K562 (cell line): ENCODE results near the gene POTEM. TPM values are rescaled to one million over a fixed set of nuclear protein-coding genes. Genes with fewer than 3 reads are reported as not detected.
"Not testable (repeated sequence)": the region's sequence is repeated elsewhere in the genome, so short reads cannot be mapped to it uniquely, and the experiment has no call there.

ENCODE experiments used
- ATAC-seq: fragments of 200-7000 bp; cut with Tn5 transposase; 3 replicates; pipeline ENCODE4 v1.9.1; 2020; ENCODE audit warnings: moderate library complexity
- BruUV-seq: library from RNA; stranded (reverse); fragments of 400-500 nt; replicated peaks from 2 replicates; lab custom pipeline; 2021; lab: Mats Ljungman, UMichigan
- CTCF ChIA-PET: fragments of 300-600 bp; formaldehyde crosslinking; extraction: SDS; loops from one replicate; lab custom pipeline; 2021; ENCODE audit warnings: low intra/inter-chr PET ratio; lab: Yijun Ruan, JAX
- POLR2A ChIA-PET: fragments of 300-600, 350-650 bp; sonication (Branson Sonifier 250); formaldehyde crosslinking; extraction: SDS; loops from one replicate; lab custom pipeline; 2021; ENCODE audit warnings: antibody characterized with exemption, inconsistent platforms; lab: Yijun Ruan, JAX
- DNase-seq, 4 experiments: peaks; one replicate each; pipeline versions ENCODE4 v3.0.0 to v3.0.0-alpha.2; 2011 to 2018; ENCODE audit warnings: low spot score in 3 of 4, mixed read lengths in 3 of 4; ENCODE audit errors: extremely low read depth in 1 of 4
- FAIRE-seq: peaks from 2 replicates; lab custom pipeline; 2011; peaks lifted over from hg19 to GRCh38; lab: Jason Lieb, UNC
- H2AFZ ChIP-seq: 2 replicates; pipeline ENCODE4 v1.6.0; 2011; ENCODE audit warnings: low read depth, low read length, control low read depth, inconsistent platforms
- H3K27ac ChIP-seq: fragments of 200-600 bp; 3 replicates; pipeline ENCODE4 v1.8.0; 2011; ENCODE audit warnings: low read depth, mild to moderate bottlenecking, control low read depth, inconsistent platforms, low read length, moderate library complexity, mixed read lengths; ENCODE audit errors: extremely low read depth
- H3K27me3 ChIP-seq, 2 experiments: fragments of 300-600 bp in 1 of 2; 2 replicates in 1 of 2; 3 replicates in 1 of 2; pipeline versions ENCODE4 v1.6.0 to v1.8.0; 2011; ENCODE audit warnings: inconsistent platforms in 2 of 2, low read length in 2 of 2, mild to moderate bottlenecking in 1 of 2, mixed read lengths in 1 of 2, moderate library complexity in 1 of 2; ENCODE audit not compliant: control insufficient read depth in 2 of 2, insufficient read depth in 2 of 2
- H3K36me3 ChIP-seq: fragments of 300-600 bp; 3 replicates; pipeline ENCODE4 v1.8.0; 2011; ENCODE audit warnings: mild to moderate bottlenecking, low read length, inconsistent platforms; ENCODE audit not compliant: control insufficient read depth, insufficient read depth
- H3K4me1 ChIP-seq, 2 experiments: fragments of 200-600 bp in 1 of 2; replicated peaks in 1 of 2; 2 replicates in 1 of 2; 3 replicates in 1 of 2; pipeline versions ENCODE4 v1.5.1 to v1.8.0; 2011; ENCODE audit warnings: inconsistent platforms in 2 of 2, low read length in 2 of 2, mild to moderate bottlenecking in 1 of 2, mixed read lengths in 1 of 2, moderate library complexity in 1 of 2; ENCODE audit not compliant: control insufficient read depth in 2 of 2, insufficient read depth in 2 of 2
- H3K4me2 ChIP-seq: 2 replicates; pipeline ENCODE4 v1.6.1; 2011; ENCODE audit warnings: low read length, control low read depth, inconsistent platforms, mixed read lengths; ENCODE audit not compliant: insufficient read depth
- H3K4me3 ChIP-seq: fragments of 200-600 bp; sonication (generic), shearing (Covaris generic); 2 replicates; pipeline ENCODE4 v1.5.1; 2016; ENCODE audit warnings: control low read depth, inconsistent platforms
- H3K79me2 ChIP-seq: fragments of 200-600 bp; 3 replicates; pipeline ENCODE4 v1.8.0; 2011; ENCODE audit warnings: low read length, inconsistent platforms; ENCODE audit not compliant: control insufficient read depth, insufficient read depth
- H3K9ac ChIP-seq, 2 experiments: 2 replicates each; pipeline versions ENCODE4 v1.6.0 to v1.6.1; 2011; ENCODE audit warnings: low read depth in 2 of 2, low read length in 2 of 2, control low read depth in 1 of 2, inconsistent platforms in 1 of 2, mild to moderate bottlenecking in 1 of 2, mixed read lengths in 1 of 2; ENCODE audit not compliant: insufficient read depth in 1 of 2
- H3K9me1 ChIP-seq: one replicate; pipeline ENCODE4 v1.6.0; 2011; ENCODE audit warnings: inconsistent platforms, mild to moderate bottlenecking, low read length, moderate library complexity; ENCODE audit not compliant: control insufficient read depth, insufficient read depth
- H3K9me3 ChIP-seq: replicated peaks from 2 replicates; pipeline ENCODE4 v1.5.1; 2011; ENCODE audit warnings: low read depth, low read length, inconsistent platforms; ENCODE audit not compliant: control insufficient read depth, insufficient read depth
- H4K20me1 ChIP-seq: replicated peaks from 2 replicates; pipeline ENCODE4 v1.6.1; 2011; ENCODE audit warnings: low read length, inconsistent platforms, mixed read lengths; ENCODE audit not compliant: control insufficient read depth, insufficient read depth
- WGBS: fragments of 100-300 bp; shearing (Covaris generic); methylation state at CpG from one replicate; pipeline ENCODE4 v1.1.6; 2016; ENCODE audit warnings: low coverage, mixed read lengths; ENCODE audit not compliant: insufficient coverage; ENCODE audit errors: missing lambda C conversion rate; 5-methylcytosine and 5-hydroxymethylcytosine counted together
- in situ Hi-C: fragments of 300-500 bp; cut with MboI; formaldehyde crosslinking; loops from 4 replicates; pipeline ENCODE4 v1.15.0; 2018; ENCODE audit warnings: inconsistent platforms, mixed read lengths
- intact Hi-C: fragments of 100-400 bp; cut with micrococcal nuclease; formaldehyde crosslinking; loops from 2 replicates; pipeline ENCODE4 v1.14.2; 2022
- polyA plus RNA-seq, 8 experiments: library from polyadenylated mRNA; depleted of rRNA in 4 of 8; stranded (reverse) in 5 of 8; unstranded in 3 of 8; fragments of >200 nt; fragmentation: Nextera tagmentation in 2 of 8; fragmentation: Illumina TruSeq in 1 of 8; extraction: Ambion mirVana in 2 of 8; extraction: Trizol in 1 of 8; gene quantifications; 2 replicates each; pipeline versions ENCODE4 v1.2.1 to v1.2.3, GENCODE V29; 2011 to 2014; ENCODE audit warnings: inconsistent platforms in 1 of 8, missing spikeins in 1 of 8
- total RNA-seq, 7 experiments: library from RNA; depleted of rRNA in 6 of 7; stranded (reverse); fragments of >200 nt in 6 of 7; fragmentation: Illumina TruSeq in 2 of 7; extraction: Trizol in 2 of 7; gene quantifications; 2 replicates each; pipeline versions ENCODE4 v1.2.1 to v1.2.3, GENCODE V29; 2011 to 2021; ENCODE audit warnings: low replicate concordance in 1 of 7

Gene POTEM
- total and polyA plus RNA-seq, 9 of the 15 experiments (the other 6 are each of a cell fraction or from before 2014, with no cell fraction given), result not detected

GRCh38 chr14:19025080-19025589 is 57.9 kb downstream of the POTEM start:
- H3K27ac ChIP-seq, FAIRE-seq, H3K9me1 ChIP-seq, H3K4me3 ChIP-seq, intact Hi-C loops, CTCF ChIA-PET, H3K79me2 ChIP-seq, H3K9ac ChIP-seq, H4K20me1 ChIP-seq, H3K9me3 ChIP-seq, ATAC-seq, H3K36me3 ChIP-seq, H3K4me2 ChIP-seq, BruUV-seq, H2AFZ ChIP-seq, H3K4me1 ChIP-seq, H3K27me3 ChIP-seq, DNase-seq, POLR2A ChIA-PET: not testable (repeated sequence)
- WGBS, result 3% methylated on average over 5 of the region's 15 CpGs
- in situ Hi-C loops, result loop anchor here (10.0 kb wide), 1 partner anchor 350 kb away; no protein-coding TSS in a partner anchor

GRCh38 chr14:19026649-19027351 is 59.6 kb downstream of the POTEM start:
- H2AFZ ChIP-seq, BruUV-seq, POLR2A ChIA-PET, H3K9ac ChIP-seq, CTCF ChIA-PET, H3K27ac ChIP-seq, H3K4me3 ChIP-seq, H3K36me3 ChIP-seq, H3K9me1 ChIP-seq, H3K79me2 ChIP-seq, intact Hi-C loops, H3K9me3 ChIP-seq, H3K4me1 ChIP-seq, H3K27me3 ChIP-seq, DNase-seq, FAIRE-seq, H3K4me2 ChIP-seq, H4K20me1 ChIP-seq: not testable (repeated sequence)
- in situ Hi-C loops, result loop anchor here (10.0 kb wide), 1 partner anchor 348 kb away; no protein-coding TSS in a partner anchor
- 0 out of 3 replicates have a peak, but pooled peaks have one; percentile 56 for ATAC-seq
- WGBS, result 4% methylated on average over 12 of the region's 35 CpGs

- H3K36me3 ChIP-seq, H3K9me3 ChIP-seq, ATAC-seq, BruUV-seq, H3K4me2 ChIP-seq, H4K20me1 ChIP-seq, DNase-seq, H3K9me1 ChIP-seq, intact Hi-C loops, H3K4me3 ChIP-seq, CTCF ChIA-PET, H3K4me1 ChIP-seq, POLR2A ChIA-PET, H3K9ac ChIP-seq, H3K27ac ChIP-seq, H3K27me3 ChIP-seq, FAIRE-seq, H3K79me2 ChIP-seq, H2AFZ ChIP-seq: not testable (repeated sequence)
- 0% methylated on average over 3 of the region's 16 CpGs for WGBS
- in situ Hi-C loops, result loop anchor here (10.0 kb wide), 1 partner anchor 347 kb away; no protein-coding TSS in a partner anchor
These were observed 60.7 kb downstream of the POTEM start for GRCh38 chr14:19027895-19028294.
